DOHH2 (cell line): ENCODE measurements around the gene COL23A1.

Experiments used
- CTCF ChIP-seq: fragments of 200-600 bp; sonication (generic); IDR thresholded peaks from one replicate; pipeline ENCODE4 v1.5.1; 2014; ENCODE audit warnings: antibody characterized with exemption, mild to moderate bottlenecking, low read depth, low read length; ENCODE audit not compliant: poor library complexity, severe bottlenecking
- EZH2phosphoT487 ChIP-seq: fragments of 200-600 bp; sonication (generic); IDR thresholded peaks from 2 replicates; pipeline ENCODE4 v1.6.1; 2017; ENCODE audit warnings: borderline replicate concordance, mild to moderate bottlenecking, antibody characterized with exemption, low read length, moderate library complexity, mixed read lengths

- no peak for TF ChIP-seq CTCF
- TF ChIP-seq EZH2phosphoT487, result no peak
Observed at GRCh38 chr5:178429491-178430185, 160.6 kb downstream of the COL23A1 start.
